GM06990 (cell line): ENCODE measurements around the gene NF1.

Source experiments
- DNase-seq: peaks from one replicate; pipeline ENCODE4 v3.0.0-alpha.2; 2011; ENCODE audit not compliant: insufficient read length; ENCODE audit errors: extremely low read depth
- H3K27me3 ChIP-seq: replicated peaks from 2 replicates; pipeline ENCODE4 v1.6.0; 2011; ENCODE audit warnings: low read length; ENCODE audit not compliant: control insufficient read depth, insufficient read depth
- H3K36me3 ChIP-seq: 2 replicates; pipeline ENCODE4 v1.5.1; 2011; ENCODE audit warnings: low read length; ENCODE audit not compliant: control insufficient read depth, insufficient read depth
- H3K4me3 ChIP-seq: replicated peaks from 2 replicates; pipeline ENCODE4 v1.5.1; 2011; ENCODE audit warnings: low read depth, mild to moderate bottlenecking, control low read depth, low read length
- CTCF ChIP-seq: IDR thresholded peaks from 2 replicates; pipeline ENCODE4 v1.5.1; 2011; ENCODE audit warnings: low read length, control low read depth, mild to moderate bottlenecking, inconsistent platforms; ENCODE audit not compliant: insufficient read depth, poor library complexity, severe bottlenecking

The NF1 gene

GRCh38 chr17:31061678-31062077, 33.1 kb upstream of the NF1 start:
- Histone ChIP-seq H3K4me3 (no peak overlapping the region), H3K36me3 (no peaks in the 10 kb centered on the region), H3K27me3 (no peaks in the 10 kb centered on the region)
- peak; percentile 21 for TF ChIP-seq CTCF
- DNase-seq, result no peak

- TF ChIP-seq CTCF, result no peak
These were observed 32.4 kb upstream of the NF1 start for GRCh38 chr17:31062346-31062745.

GRCh38 chr17:31064707-31065106, 30.1 kb upstream of the NF1 start:
- TF ChIP-seq CTCF, result no peak
- no peaks in the 10 kb centered on the region for H3K36me3 ChIP-seq
- no peak for DNase-seq
- no peaks in the 10 kb centered on the region for H3K27me3 ChIP-seq
- no peak overlapping the region for H3K4me3 ChIP-seq

More at GRCh38 chr17:31062346-31062745, 32.4 kb upstream of the NF1 start:
- H3K36me3 ChIP-seq, result no peaks in the 10 kb centered on the region
- no peak overlapping the region for H3K4me3 ChIP-seq
- no peak for DNase-seq
- no peaks in the 10 kb centered on the region for H3K27me3 ChIP-seq

GRCh38 chr17:31067691-31068184, 27.0 kb upstream of the NF1 start:
- Histone ChIP-seq H3K4me3 (no peak overlapping the region), H3K27me3 (no peaks in the 10 kb centered on the region), H3K36me3 (no peaks in the 10 kb centered on the region)
- no peak for DNase-seq
- TF ChIP-seq CTCF, result no peak

GRCh38 chr17:31068291-31068690, 26.5 kb upstream of the NF1 start:
- H3K4me3 ChIP-seq, result no peak overlapping the region
- TF ChIP-seq CTCF, result peak; percentile 80
- peak; percentile 20 for DNase-seq

GRCh38 chr17:31072186-31072585, 22.6 kb upstream of the NF1 start:
- DNase-seq, result no peak
- no peak overlapping the region for H3K4me3 ChIP-seq
- no peaks in the 10 kb centered on the region for H3K27me3 ChIP-seq
- H3K36me3 ChIP-seq, result no peaks in the 10 kb centered on the region
- no peak for TF ChIP-seq CTCF

More at GRCh38 chr17:31068291-31068690, 26.5 kb upstream of the NF1 start:
- no peaks in the 10 kb centered on the region for H3K36me3 ChIP-seq
- no peaks in the 10 kb centered on the region for H3K27me3 ChIP-seq
